HG03442 (cell line): Measurements from ENCODE around the gene NRXN3.

Experiments
- ATAC-seq: cut with Tn5 transposase; IDR thresholded peaks from one replicate; pipeline ENCODE4 v1.9.1; 2021; ENCODE audit warnings: mild to moderate bottlenecking, moderate library complexity; ENCODE audit not compliant: unreplicated experiment

The NRXN3 gene

GRCh38 chr14:79543967-79544697 lies 1374.0 kb downstream of the NRXN3 start:
- ATAC-seq = no peak

GRCh38 chr14:79544698-79545070 lies 1374.5 kb downstream of the NRXN3 start:
- no peak for ATAC-seq

- ATAC-seq = no peak
These were observed 1378.7 kb downstream of the NRXN3 start for GRCh38 chr14:79548836-79549235.

GRCh38 chr14:79549515-79549914 lies 1379.3 kb downstream of the NRXN3 start:
- ATAC-seq = no peak

GRCh38 chr14:79551523-79551922 lies 1381.3 kb downstream of the NRXN3 start:
- ATAC-seq = no peak

GRCh38 chr14:79552778-79553177 lies 1382.6 kb downstream of the NRXN3 start:
- ATAC-seq = no peak

- no peak for ATAC-seq
These were observed 1384.6 kb downstream of the NRXN3 start for GRCh38 chr14:79554816-79555215.

- ATAC-seq = no peak
These were observed 1385.3 kb downstream of the NRXN3 start for GRCh38 chr14:79555429-79555828.

GRCh38 chr14:79557309-79557708 lies 1387.1 kb downstream of the NRXN3 start:
- no peak for ATAC-seq

- no peak for ATAC-seq
These were observed 1392.0 kb downstream of the NRXN3 start for GRCh38 chr14:79562185-79562584.

GRCh38 chr14:79564371-79564770 lies 1394.2 kb downstream of the NRXN3 start:
- no peak for ATAC-seq

- no peak for ATAC-seq
These were observed 1397.1 kb downstream of the NRXN3 start for GRCh38 chr14:79567306-79567705.

GRCh38 chr14:79568594-79568993 lies 1398.4 kb downstream of the NRXN3 start:
- ATAC-seq = no peak

- ATAC-seq = no peak
These were observed 1398.9 kb downstream of the NRXN3 start for GRCh38 chr14:79569072-79569471.

GRCh38 chr14:79570648-79571047 lies 1400.5 kb downstream of the NRXN3 start:
- ATAC-seq = no peak

GRCh38 chr14:79571366-79571765 lies 1401.2 kb downstream of the NRXN3 start:
- no peak for ATAC-seq

- ATAC-seq = no peak
These were observed 1403.3 kb downstream of the NRXN3 start for GRCh38 chr14:79573486-79573885.

- ATAC-seq = no peak
These were observed 1404.9 kb downstream of the NRXN3 start for GRCh38 chr14:79575032-79575431.

- ATAC-seq = no peak
These were observed 1406.3 kb downstream of the NRXN3 start for GRCh38 chr14:79576424-79576823.

GRCh38 chr14:79578470-79578869 lies 1408.3 kb downstream of the NRXN3 start:
- ATAC-seq = no peak

GRCh38 chr14:79580414-79580813 lies 1410.2 kb downstream of the NRXN3 start:
- ATAC-seq = no peak

GRCh38 chr14:79580906-79581305 lies 1410.7 kb downstream of the NRXN3 start:
- no peak for ATAC-seq

GRCh38 chr14:79581912-79582576 lies 1411.9 kb downstream of the NRXN3 start:
- no peak for ATAC-seq
